ENCODE data around the gene SPATA3.
A peak's percentile ranks its signal among the peaks of the same experiment; 100 is the strongest.
"Not testable (repeated sequence)": the region's sequence is repeated elsewhere in the genome, so short reads cannot be mapped to it uniquely, and the experiment has no call there.

SPATA3 gene

GRCh38 chr2:230957756-230958391, 38.0 kb upstream of the SPATA3 start:
- peak overlapping the region; percentile 29 for H3K4me3 ChIP-seq (ENCODE audit: low read depth, low read length)
- no peak for TF ChIP-seq CTCF (IDR thresholded peaks at IDR 0.05; ENCODE audit: low read depth, low read length)

- H3K4me3 ChIP-seq (ENCODE audit: low read depth, low read length) = no peak overlapping the region
- TF ChIP-seq CTCF (IDR thresholded peaks at IDR 0.05; ENCODE audit: low read depth, low read length) = no peak
Measured at GRCh38 chr2:230958820-230959756, 36.8 kb upstream of the SPATA3 start.

GRCh38 chr2:230960026-230960425, 35.9 kb upstream of the SPATA3 start:
- TF ChIP-seq CTCF (IDR thresholded peaks at IDR 0.05; ENCODE audit: low read depth, low read length) = no peak
- H3K4me3 ChIP-seq (ENCODE audit: low read depth, low read length) = no peak overlapping the region

GRCh38 chr2:230961091-230961491, 34.8 kb upstream of the SPATA3 start:
- no peak overlapping the region for H3K4me3 ChIP-seq (ENCODE audit: low read depth, low read length)
- TF ChIP-seq CTCF (IDR thresholded peaks at IDR 0.05; ENCODE audit: low read depth, low read length) = no peak

- no peak for TF ChIP-seq CTCF (IDR thresholded peaks at IDR 0.05; ENCODE audit: low read depth, low read length)
- no peak overlapping the region for H3K4me3 ChIP-seq (ENCODE audit: low read depth, low read length)
Measured at GRCh38 chr2:230964136-230964730, 31.7 kb upstream of the SPATA3 start.

GRCh38 chr2:230967113-230967512, 28.8 kb upstream of the SPATA3 start:
- no peak overlapping the region for H3K4me3 ChIP-seq (ENCODE audit: low read depth, low read length)
- no peak for TF ChIP-seq CTCF (IDR thresholded peaks at IDR 0.05; ENCODE audit: low read depth, low read length)

- not testable (repeated sequence) for H3K4me3 ChIP-seq (ENCODE audit: low read depth, low read length)
Measured at GRCh38 chr2:230968314-230968713, 27.6 kb upstream of the SPATA3 start.

All from WI38 (cell line).